HUDEP-2 (cell line): ENCODE results near the gene ZSCAN16.

Source experiments
- DNase-seq, 76 experiments: peaks; one replicate each; lab custom pipeline; 2025; ENCODE audit not compliant: unreplicated experiment in 76 of 76; lab: John Stamatoyannopoulos, UW

ZSCAN16 gene

DNA sequence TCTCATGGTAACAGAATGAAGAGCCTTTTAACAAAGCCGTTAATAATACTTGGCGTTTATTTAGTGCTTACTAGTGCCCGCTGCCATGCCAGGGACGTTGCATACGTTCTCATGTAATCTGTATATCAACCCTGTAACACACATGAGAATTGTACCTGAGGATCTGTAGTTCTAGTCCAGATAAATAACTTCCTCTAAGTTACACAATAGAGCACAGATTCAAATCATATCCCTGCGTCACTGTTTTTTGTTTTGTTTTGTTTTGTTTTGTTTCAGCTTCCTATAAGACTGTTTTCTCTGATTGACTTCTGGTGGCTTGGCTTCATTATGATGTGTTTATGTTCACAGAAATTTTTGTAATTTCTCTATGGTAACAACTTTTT, 553 bp downstream of the ZSCAN16 start:
- DNase-seq, result no peak

DNA sequence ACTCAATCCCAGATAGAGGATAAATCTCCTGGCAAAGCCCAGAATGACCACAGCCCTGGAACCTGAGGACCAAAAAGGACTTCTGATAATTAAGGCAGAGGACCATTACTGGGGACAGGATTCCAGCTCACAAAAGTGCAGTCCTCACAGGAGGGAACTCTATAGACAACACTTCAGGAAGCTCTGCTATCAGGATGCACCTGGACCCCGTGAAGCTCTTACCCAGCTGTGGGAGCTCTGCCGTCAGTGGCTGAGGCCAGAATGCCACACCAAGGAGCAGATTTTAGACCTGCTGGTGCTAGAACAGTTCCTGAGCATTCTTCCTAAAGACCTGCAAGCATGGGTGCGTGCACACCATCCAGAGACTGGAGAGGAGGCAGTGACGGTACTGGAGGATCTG, 992 bp downstream of the ZSCAN16 start:
- peak in 3 of 76 experiments; percentile 17 to 33 (median 22) for DNase-seq

DNA sequence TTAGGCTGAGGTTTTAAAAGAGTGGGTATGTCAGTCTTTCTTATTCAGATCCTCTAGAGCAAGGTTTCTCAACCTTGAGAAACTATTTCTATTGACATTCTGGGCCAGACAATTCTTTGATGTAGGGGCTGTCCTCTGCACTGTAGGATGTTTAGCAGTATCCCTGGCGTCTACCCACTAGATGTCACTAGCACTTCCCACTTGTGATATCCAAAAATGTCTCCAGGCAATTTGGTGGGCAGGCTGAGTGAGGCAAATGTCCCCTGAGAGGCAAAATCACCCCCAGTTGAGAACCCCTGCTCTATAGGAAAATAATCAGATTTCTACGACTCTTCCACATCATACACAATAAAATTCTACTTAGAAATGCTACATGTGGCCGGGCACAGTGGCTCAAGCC, 9.6 kb downstream of the ZSCAN16 start:
- peak in 45 of 76 experiments; percentile 11 to 70 (median 38) for DNase-seq

DNA sequence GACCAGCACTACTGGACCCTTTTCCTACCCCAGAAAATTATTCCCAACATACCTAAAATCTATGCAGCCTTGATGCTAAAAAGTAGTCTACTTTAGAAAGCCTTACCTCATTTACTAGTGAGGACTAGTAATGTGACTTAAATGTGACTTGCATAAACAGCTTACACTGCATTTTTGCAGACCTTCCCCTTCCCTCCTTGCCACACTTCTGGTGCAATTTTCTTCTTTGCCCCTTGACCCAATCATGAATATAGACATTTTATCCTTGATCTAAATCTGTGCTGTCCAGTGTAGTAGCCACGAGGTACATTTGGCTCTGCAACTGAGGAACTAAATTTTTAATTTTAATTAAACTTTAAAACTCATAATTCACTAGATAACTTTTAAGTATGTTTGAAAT, 10.3 kb downstream of the ZSCAN16 start:
- DNase-seq, result no peak

DNA sequence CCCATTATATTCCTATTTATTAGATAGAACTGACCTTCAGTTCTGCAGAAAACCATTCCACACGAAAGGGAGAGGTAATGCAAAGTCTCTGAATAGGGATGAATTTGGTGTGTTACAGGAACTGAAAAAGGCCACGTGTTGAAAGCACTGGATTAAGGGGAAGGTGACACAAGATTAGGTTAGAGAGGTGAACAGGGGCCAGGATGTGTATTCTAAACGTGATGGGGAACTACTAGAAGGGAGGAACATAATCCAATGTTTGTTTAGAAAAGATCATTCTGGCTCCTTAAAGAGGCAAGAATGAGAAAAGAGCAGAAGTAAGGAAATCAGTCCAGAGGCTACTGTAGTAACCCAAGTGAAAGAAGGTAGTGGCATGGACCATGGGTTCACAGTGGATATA, 11.0 kb downstream of the ZSCAN16 start:
- peak in 8 of 76 experiments; percentile 7 to 53 (median 24) for DNase-seq

DNA sequence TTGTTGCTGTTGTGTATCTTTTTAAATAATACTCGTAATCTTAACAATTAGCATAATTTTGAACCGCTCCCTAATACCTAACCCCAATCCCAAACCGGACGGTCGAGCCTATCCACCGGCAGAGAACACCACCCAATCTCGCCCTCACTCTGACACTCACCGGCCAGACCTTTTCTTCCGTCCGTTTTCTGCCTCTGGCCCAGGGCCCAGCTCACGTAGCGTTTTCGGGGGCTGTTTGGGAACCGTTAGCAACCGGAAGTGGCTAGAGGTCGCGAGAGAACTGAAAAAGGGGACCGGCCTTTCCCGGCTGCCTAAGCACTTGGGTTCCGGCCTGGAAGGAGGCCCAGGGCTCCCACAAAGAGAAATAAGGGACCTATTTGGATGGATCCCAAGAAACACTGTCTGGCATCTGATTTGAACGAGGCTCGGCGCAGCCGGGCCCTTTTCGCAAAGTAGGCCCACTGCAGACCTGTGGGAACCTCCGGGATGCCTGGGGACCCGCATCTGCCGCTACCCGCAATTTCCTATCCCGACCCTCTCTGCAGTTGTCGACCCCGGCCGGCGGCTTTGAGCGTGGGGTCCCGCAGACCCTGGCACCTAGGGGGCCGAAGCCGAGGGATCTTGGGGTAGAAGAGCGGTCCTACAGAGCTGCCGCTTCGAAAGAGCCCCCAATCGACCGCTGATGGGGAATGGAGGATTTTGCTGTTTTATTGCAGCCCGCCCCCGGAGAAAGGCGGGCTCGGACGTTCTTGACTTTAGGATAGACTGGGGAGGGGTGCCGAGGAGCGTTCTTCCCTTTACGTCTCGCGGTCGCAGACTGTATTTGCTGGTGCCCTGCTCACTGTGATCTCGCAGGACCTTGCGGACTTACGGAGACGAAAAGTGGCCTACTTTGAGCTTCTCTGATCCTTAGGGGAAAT, 12.4 kb downstream of the ZSCAN16 start:
- peak; percentile 75 to 98 (median 95) for DNase-seq

DNA sequence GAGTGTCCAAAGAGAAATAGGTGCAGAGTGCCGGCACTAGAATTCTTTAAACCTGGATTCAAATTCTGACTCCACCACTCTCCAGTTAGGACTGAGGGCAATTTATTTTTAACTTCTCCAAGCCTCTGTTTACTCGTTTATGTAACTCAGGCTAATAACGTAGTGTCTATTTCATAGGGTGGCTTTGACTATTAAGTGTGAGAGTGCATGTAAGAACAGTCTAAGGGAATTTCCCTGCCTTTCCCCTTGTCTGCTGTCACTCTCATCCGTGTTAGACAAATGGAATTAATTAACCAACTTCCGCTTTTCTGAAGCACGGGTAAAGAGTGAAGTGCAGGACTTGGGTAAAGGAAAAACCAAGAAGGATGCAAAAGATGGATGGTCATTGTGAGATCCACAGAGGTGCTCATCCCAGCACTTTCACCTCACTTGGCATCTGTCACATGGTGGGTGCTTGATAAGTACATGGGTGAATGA, 13.1 kb downstream of the ZSCAN16 start:
- peak in 20 of 76 experiments; percentile 16 to 66 (median 49) for DNase-seq

DNA sequence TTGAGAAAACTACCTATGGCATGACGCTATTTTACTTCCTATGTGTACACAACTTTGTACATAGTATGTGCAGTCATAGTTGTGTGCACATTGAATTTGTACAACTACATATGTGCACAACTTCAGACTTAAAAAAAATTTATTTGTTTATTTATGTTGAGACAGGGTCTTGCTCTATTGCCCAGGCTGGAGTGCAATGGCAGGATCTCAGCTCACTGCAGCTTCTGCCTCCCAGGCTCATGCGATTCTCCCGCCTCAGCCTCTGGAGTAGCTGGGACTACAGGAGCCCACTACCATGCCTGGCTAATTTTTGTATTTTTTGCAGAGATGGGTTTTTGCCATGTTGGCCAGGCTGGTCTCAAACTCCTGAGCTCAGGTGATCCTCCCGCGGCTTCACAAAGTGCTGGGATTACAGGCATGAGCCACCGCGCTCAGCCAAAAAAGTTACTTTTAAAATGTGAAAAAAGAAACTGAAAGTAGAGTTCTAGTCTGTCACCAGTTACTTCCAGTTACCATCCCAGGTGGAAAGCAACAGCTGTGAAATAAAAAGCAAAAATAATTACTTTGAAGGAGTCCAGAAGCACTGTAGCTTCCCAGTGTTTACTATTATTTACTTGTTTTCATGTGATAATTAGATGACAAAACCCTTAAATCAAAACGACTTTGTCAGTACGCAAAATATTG, 15.6 kb downstream of the ZSCAN16 start:
- DNase-seq, result no peak

DNA sequence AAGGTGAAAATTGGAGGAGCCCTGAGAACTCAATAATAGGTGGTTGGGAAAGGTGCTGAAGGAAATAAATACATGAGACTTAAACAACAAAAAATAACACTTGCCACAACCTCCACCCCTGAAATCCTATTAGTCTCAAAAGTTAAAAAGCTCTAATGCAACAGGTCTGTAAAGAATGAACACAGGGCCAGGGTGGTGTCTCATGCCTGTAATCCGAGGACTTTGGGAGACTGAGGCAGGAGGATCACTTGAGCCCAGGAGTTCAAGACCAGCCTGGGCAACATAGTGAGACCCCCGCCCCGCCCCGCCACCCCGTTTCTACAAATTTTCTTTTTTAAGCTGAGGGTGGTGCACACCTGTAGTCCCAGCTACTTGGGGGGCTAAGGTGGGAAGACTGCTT, 16.2 kb downstream of the ZSCAN16 start:
- no peak for DNase-seq

DNA sequence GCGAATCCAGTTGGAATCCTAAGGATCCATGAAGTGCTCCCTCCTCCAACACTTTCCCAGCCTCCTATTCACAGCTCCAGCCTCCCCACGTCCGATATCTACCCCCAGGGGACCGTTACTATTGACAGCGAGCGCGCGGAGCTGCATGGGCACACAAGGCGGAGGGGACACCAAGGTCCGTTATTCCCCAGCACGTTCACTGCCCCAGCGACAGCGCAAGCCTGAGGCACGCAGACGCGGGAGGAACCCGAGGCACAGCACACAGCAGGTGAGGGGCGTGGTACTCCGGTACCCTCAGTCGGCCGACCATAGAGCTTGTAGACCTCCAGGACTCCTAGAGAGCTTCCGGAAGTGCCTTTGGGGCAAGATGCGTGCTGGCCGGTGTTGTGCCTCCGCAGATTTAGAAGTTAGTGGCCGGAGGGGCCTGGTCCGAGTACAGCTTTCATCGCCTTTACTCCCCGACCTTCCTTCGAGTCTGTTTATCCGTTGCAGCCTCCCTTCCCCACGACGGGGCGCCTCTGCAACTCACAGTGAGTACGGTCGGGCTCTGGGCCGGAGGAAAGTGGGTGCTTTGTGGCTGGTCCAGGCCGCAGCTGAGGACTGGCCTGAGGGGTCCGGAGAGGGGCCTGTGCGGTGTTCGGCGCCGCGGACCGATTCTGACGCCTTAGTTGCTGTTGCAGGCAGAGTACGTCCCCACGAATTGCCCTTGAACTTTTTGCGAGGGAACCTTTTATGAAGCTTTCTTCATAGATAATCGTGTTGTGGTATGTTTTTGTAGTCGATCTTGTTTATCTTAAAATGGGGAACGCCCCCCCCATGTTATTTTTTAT, 17.3 kb downstream of the ZSCAN16 start, which contains the start of gene ZKSCAN8:
ZKSCAN8 (plus strand) TSS at position 384 of the 830 bp plus-strand sequence. CDS start 6,525 bp downstream, outside the sequence.
- DNase-seq, result peak in 74 of 76 experiments; percentile 53 to 92 (median 80)

DNA sequence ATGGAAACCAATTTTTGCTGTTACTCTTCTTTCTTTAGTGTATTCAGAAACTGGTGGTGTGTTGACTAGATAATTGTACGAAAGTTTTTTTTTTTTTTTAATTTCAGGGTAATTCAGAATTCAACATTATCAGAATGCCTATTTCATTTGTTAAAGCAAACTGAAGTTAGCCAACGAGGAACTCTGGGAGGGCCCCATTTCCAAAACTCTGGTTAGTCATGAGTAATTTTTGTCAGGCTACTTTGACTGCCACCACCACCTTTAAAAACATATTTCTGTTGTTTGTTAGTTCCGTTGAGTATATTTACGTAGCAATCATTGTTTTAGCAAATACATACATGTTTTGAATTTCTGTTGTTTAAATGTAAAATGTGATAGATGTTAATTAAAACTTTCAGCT, 18.0 kb downstream of the ZSCAN16 start:
- peak in 6 of 76 experiments; percentile 13 to 27 (median 19) for DNase-seq

DNA sequence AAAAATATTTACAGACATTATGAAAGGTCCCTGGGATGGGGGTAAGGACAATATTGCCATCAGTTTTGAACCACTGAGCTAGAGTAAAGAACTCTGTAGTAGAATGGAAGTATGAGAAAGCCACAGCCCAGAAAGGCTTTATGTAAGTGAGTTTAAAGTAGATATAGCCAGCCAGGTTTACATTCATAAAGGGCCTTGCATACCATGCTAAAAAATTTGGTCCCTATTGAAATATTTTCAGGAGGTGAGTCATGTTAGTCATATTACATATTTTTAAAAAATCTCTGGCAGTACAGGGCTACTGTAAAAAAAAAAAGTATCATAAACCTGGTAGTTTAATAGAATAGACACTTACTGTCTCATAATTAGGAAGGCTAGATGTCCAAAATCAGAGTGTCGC, 20.8 kb downstream of the ZSCAN16 start:
- no peak for DNase-seq

DNA sequence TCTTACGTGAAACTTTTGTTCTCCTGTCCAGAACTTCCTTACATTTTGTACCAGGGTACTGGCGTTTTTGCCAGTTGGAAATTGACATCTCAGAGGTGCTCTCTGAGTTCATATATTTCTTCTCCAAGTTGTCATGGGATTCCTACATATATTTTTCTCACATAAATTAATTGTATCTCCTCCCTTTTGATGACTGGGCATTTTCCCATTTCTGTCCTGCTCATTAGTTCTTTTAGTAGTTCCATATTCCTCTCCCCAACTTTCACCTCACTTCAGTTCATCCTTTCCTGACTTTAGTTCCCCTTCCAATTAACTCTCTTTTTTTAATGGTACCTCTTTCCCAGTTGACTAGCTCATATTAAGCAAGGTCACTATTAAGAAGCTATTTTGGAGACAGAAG, 28.1 kb downstream of the ZSCAN16 start:
- DNase-seq, result no peak

DNA sequence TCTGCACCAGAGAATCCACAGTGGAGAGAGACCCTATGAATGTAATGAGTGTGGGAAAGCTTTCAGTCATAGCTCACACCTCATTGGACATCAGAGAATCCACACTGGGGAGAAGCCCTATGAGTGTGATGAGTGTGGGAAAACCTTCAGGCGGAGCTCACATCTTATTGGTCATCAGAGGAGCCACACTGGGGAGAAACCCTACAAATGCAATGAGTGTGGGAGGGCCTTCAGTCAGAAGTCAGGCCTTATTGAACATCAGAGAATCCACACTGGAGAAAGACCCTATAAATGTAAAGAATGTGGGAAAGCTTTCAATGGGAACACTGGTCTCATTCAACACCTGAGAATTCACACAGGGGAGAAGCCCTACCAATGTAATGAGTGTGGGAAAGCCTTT, 29.1 kb downstream of the ZSCAN16 start:
- no peak for DNase-seq

DNA sequence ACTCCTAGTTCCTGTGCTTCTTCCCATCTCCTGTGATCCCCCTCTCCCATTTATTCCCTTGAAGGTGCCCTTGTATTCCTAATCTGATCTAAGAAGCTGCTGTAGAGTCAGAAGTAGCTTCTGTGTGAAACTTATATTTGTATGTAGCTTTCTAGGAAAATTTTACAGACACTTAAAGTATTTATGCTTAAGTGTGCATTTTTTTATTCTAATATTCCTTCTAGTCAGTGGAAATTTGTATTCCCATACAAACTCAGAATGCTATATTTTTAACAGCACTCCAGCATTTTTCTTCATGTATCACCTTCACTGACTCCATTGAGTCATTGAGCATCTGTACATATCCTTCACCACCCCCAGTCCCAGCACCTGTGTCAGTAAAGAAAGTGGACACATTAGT, 29.9 kb downstream of the ZSCAN16 start:
- no peak for DNase-seq

DNA sequence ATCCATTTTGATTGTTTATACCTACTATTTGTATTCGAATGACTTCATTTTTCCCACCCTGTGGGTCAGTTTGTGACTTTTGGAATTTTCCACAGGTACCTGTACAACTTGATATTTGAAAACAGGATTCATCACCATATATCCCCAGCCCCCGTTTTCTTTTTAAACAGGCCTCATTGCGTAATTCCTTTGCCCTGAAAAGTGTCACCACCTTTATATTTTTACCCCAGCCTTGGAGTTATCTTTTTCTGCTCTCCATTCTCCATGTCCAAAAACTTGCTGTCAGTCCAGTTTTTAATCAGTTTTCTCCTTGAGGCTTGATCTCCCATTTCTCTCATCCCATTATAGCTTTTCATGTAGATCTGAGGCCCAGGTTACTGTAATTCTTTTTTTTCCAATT, 33.9 kb downstream of the ZSCAN16 start:
- DNase-seq, result no peak

DNA sequence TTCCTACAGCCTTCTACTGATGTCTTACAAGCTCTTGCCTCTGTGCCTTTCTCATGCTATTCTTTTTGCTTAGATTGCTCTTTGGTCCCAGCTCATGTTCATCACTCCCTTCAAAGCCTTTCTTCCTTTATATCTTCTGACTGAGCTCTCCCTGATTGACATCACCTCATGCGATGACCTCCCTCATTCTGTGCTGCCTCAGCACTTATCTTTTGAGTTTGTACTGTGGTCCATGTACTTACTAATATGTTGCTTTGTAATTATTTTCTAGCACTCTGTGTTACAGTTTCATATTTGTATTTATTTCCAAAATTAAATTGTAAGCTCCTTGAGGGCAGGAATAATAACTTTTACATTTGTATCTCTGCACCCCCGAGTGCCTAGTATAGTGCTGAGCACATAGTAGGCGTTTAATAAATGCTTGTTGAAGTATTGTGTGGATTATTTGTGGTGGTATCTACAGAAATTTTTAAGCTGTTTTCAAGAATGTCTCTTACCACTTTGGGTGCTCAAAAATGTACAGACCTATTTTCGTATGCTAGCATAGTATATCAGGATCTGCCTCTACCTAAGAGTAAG, 34.7 kb downstream of the ZSCAN16 start:
- no peak for DNase-seq

DNA sequence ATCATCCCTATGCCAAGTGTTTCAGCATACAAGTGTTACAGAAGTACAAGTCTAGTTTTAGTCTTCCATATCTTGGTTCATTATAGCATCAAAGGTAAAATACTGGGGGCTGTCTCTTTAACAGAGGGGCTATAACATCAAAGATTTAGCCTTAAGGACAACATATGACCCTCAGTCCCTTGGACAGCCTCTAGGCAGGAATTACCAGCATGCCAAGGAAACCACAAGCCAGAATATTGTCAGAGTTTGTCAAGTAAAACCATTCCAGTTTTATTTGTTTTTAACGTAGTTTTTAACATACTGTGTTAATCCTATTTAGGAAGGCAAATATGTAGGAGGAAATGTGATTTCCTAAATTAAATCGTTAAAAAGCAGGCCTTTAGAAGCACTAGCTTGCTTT, 35.8 kb downstream of the ZSCAN16 start:
- no peak for DNase-seq

DNA sequence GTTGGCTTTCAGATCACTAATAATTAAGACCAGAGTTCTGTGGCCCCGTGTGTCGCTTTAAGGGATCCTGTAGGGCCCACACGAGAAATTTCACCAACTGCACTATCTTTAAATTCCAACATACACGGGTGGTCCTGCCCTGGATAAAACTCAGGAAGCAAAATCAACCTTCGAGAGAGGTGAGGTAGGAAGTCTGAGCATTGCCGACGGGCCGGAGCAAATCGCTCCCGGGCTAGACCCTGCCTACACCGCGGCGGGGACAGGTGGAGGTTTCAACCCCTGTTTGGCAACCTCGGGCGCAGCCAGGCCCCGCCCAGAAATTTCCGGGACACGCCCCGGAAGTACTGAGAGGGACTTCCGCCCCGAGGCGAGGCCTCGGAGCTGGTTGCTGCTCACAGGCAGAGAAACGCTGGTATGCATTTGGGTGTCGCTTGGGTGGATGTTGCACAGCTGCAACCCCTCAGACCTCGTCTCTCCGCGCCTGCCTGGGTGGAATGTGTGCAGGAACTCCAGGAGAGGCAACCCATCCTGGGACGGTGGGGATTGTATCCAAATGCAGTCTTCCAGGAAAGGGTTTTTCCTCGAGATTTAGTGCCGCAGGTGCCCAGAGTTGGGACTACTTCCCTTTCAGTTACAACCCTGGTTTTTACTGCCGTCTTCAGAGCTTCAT, 37.1 kb downstream of the ZSCAN16 start:
- DNase-seq, result peak in 29 of 76 experiments; percentile 4 to 61 (median 18)

DNA sequence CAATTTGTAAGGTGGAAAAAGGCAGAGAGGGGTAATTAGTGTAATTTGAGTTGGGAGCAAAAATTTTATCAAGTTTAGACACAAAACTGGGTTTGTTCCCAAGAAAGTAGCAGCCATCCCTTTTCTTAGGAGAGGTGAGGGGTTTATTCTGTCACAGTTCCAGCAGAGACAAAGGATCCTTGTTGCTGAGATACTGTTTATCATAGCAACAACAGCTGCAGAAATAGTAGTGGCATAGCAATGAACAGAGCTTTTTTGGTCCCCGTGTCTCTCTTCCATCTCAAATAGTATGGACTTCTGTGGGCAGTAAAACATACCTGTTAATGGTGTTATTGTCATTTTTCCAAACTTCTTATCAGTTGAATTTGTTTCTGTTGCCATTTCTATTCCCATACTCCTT, 41.2 kb downstream of the ZSCAN16 start:
- DNase-seq, result no peak
